ENCODE results near the gene WFDC9.
"Not testable (repeated sequence)": the region's sequence is repeated elsewhere in the genome, so short reads cannot be mapped to it uniquely, and the experiment has no call there.

Gene WFDC9

DNA sequence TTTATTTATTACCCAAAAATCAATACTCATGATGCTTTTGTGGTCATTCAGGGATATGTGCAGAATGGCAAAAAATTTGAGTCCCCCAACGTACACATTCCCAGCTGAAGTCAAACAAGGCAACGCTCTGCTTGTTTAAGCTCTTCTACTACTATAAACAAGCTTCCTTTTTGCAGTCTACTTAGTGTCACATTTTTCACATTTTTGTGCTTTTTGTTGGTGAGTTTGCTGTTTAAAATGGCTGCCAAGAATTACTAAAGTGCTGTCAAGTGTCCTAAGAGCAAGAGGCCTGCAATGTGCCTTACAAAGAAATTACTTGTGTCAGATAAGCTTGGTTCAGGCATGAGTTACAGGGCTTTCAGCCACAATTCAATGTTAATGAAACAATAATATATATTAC is 54.1 kb downstream of the WFDC9 start:
- no peaks in the 10 kb centered on the region for H4K20me1 ChIP-seq (ENCODE audit: insufficient read depth)
- no peaks in the 10 kb centered on the region for H3K79me2 ChIP-seq (ENCODE audit: insufficient read depth, low read depth)
- no peak overlapping the region for H3K4me2 ChIP-seq
- TF ChIP-seq, protein P1, sequence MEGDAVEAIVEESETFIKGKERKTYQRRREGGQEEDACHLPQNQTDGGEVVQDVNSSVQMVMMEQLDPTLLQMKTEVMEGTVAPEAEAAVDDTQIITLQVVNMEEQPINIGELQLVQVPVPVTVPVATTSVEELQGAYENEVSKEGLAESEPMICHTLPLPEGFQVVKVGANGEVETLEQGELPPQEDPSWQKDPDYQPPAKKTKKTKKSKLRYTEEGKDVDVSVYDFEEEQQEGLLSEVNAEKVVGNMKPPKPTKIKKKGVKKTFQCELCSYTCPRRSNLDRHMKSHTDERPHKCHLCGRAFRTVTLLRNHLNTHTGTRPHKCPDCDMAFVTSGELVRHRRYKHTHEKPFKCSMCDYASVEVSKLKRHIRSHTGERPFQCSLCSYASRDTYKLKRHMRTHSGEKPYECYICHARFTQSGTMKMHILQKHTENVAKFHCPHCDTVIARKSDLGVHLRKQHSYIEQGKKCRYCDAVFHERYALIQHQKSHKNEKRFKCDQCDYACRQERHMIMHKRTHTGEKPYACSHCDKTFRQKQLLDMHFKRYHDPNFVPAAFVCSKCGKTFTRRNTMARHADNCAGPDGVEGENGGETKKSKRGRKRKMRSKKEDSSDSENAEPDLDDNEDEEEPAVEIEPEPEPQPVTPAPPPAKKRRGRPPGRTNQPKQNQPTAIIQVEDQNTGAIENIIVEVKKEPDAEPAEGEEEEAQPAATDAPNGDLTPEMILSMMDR (conservative IDR thresholded peaks at IDR 0.05; ENCODE audit: low read depth, low read length): no peak
- H2AFZ ChIP-seq (ENCODE audit: low read depth): no peak overlapping the region
- H3K4me1 ChIP-seq (ENCODE audit: low read depth, poor library complexity, severe bottlenecking): no peaks in the 10 kb centered on the region
- no peak overlapping the region for H3K9ac ChIP-seq
- H3K27me3 ChIP-seq (ENCODE audit: insufficient read depth, low read depth): no peaks in the 10 kb centered on the region
- H3K36me3 ChIP-seq (ENCODE audit: insufficient read depth): no peaks in the 10 kb centered on the region
- no peak overlapping the region for H3K4me3 ChIP-seq (IDR thresholded peaks at IDR 0.05; ENCODE audit: insufficient read depth, low read depth, low read length)
- H3K27ac ChIP-seq: no peak overlapping the region

DNA sequence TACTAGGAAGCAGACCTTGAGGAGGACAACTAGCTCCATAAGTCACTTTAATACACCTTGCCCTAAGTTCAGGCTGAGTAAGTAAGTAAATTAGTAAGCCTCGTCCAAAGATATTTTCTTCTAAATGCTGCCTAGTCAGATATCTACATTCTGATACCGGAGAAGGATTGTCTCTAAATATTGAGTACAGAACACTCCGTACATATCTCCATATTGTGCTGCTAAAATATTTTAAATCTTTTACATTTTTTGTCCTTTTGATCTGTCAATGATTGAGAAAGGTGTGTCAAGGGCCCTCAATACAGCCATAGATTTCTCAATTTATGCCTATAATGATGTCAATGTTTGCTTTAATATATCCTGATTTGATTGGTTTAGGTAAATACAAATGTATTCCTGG is 55.2 kb downstream of the WFDC9 start:
- no peak overlapping the region for H3K9ac ChIP-seq
- TF ChIP-seq, protein P1 (conservative IDR thresholded peaks at IDR 0.05; ENCODE audit: low read depth, low read length): no peak
- no peaks in the 10 kb centered on the region for H3K36me3 ChIP-seq (ENCODE audit: insufficient read depth)
- H3K27me3 ChIP-seq (ENCODE audit: insufficient read depth, low read depth): no peaks in the 10 kb centered on the region
- H3K4me2 ChIP-seq: no peak overlapping the region
- no peaks in the 10 kb centered on the region for H4K20me1 ChIP-seq (ENCODE audit: insufficient read depth)
- H3K4me3 ChIP-seq (IDR thresholded peaks at IDR 0.05; ENCODE audit: insufficient read depth, low read depth, low read length): no peak overlapping the region
- no peaks in the 10 kb centered on the region for H3K4me1 ChIP-seq (ENCODE audit: low read depth, poor library complexity, severe bottlenecking)
- H3K79me2 ChIP-seq (ENCODE audit: insufficient read depth, low read depth): no peaks in the 10 kb centered on the region
- H2AFZ ChIP-seq (ENCODE audit: low read depth): no peak overlapping the region
- H3K27ac ChIP-seq: no peak overlapping the region

GRCh38 chr20:45569650-45570049 is 61.4 kb downstream of the WFDC9 start:
- H3K4me1 ChIP-seq (ENCODE audit: low read depth, poor library complexity, severe bottlenecking); H3K9ac ChIP-seq; H3K4me2 ChIP-seq; H3K36me3 ChIP-seq (ENCODE audit: insufficient read depth); H4K20me1 ChIP-seq (ENCODE audit: insufficient read depth); H3K27me3 ChIP-seq (ENCODE audit: insufficient read depth, low read depth); H2AFZ ChIP-seq (ENCODE audit: low read depth); H3K79me2 ChIP-seq (ENCODE audit: insufficient read depth, low read depth); H3K4me3 ChIP-seq (IDR thresholded peaks at IDR 0.05; ENCODE audit: insufficient read depth, low read depth, low read length); H3K27ac ChIP-seq: not testable (repeated sequence)

- Histone ChIP-seq H3K27ac (no peak overlapping the region), H3K27me3 (ENCODE audit: insufficient read depth, low read depth) (no peaks in the 10 kb centered on the region), H3K4me3 (IDR thresholded peaks at IDR 0.05; ENCODE audit: insufficient read depth, low read depth, low read length) (no peak overlapping the region), H3K79me2 (ENCODE audit: insufficient read depth, low read depth) (no peaks in the 10 kb centered on the region), H3K4me2 (no peak overlapping the region), H4K20me1 (ENCODE audit: insufficient read depth) (no peaks in the 10 kb centered on the region), H2AFZ (ENCODE audit: low read depth) (no peak overlapping the region), H3K36me3 (ENCODE audit: insufficient read depth) (no peaks in the 10 kb centered on the region), H3K4me1 (ENCODE audit: low read depth, poor library complexity, severe bottlenecking) (no peaks in the 10 kb centered on the region), H3K9ac (no peak overlapping the region)
- TF ChIP-seq, protein P1 (conservative IDR thresholded peaks at IDR 0.05; ENCODE audit: low read depth, low read length): no peak
Measured at GRCh38 chr20:45564760-45565276, 66.3 kb downstream of the WFDC9 start.
